Mammary epithelial cell (primary cell): ENCODE measurements around the gene PARP15.

ENCODE experiments used
- EZH2 ChIP-seq: IDR thresholded peaks from 2 replicates; pipeline ENCODE4 v1.6.1; 2012; ENCODE audit warnings: low read length, inconsistent platforms, borderline replicate concordance
- TF ChIP-seq, protein P1 (sequence below), 2 donors: IDR thresholded peaks in 1 of 2; conservative IDR thresholded peaks in 1 of 2; 2 replicates each; pipeline ENCODE4 v1.5.1; 2011 to 2012; ENCODE audit warnings: inconsistent platforms in 2 of 2, low read length in 2 of 2, mild to moderate bottlenecking in 2 of 2, control low read depth in 1 of 2, low read depth in 1 of 2; ENCODE audit not compliant: insufficient read depth in 1 of 2; ENCODE audit errors: extremely low read depth in 1 of 2

- TF ChIP-seq, protein P1, sequence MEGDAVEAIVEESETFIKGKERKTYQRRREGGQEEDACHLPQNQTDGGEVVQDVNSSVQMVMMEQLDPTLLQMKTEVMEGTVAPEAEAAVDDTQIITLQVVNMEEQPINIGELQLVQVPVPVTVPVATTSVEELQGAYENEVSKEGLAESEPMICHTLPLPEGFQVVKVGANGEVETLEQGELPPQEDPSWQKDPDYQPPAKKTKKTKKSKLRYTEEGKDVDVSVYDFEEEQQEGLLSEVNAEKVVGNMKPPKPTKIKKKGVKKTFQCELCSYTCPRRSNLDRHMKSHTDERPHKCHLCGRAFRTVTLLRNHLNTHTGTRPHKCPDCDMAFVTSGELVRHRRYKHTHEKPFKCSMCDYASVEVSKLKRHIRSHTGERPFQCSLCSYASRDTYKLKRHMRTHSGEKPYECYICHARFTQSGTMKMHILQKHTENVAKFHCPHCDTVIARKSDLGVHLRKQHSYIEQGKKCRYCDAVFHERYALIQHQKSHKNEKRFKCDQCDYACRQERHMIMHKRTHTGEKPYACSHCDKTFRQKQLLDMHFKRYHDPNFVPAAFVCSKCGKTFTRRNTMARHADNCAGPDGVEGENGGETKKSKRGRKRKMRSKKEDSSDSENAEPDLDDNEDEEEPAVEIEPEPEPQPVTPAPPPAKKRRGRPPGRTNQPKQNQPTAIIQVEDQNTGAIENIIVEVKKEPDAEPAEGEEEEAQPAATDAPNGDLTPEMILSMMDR (conservative IDR thresholded peaks at IDR 0.05 in 1 of 2, IDR thresholded peaks at IDR 0.05 in 1 of 2; ENCODE audit: extremely low read depth in 1 of 2, insufficient read depth in 1 of 2, low read depth in 1 of 2, low read length in 2 of 2) = no peak
- no peak for TF ChIP-seq EZH2
These were observed 41.2 kb downstream of the PARP15 start for GRCh38 chr3:122618614-122619013.
